Right renal cortex interstitium (tissue), 3 donors: ENCODE data around the gene SUN1. TPM values are rescaled to one million over a fixed set of nuclear protein-coding genes. Genes with fewer than 3 reads are reported as not detected.
A peak's percentile ranks its signal among the peaks of the same experiment; 100 is the strongest.
"Not testable (repeated sequence)": the region's sequence is repeated elsewhere in the genome, so short reads cannot be mapped to it uniquely, and the experiment has no call there.

Source experiments
- DNase-seq, 3 donors: peaks; one replicate each; pipeline ENCODE4 v3.0.0-alpha.2; 2013; ENCODE audit warnings: low read depth in 3 of 3, low spot score in 2 of 3
- polyA plus RNA-seq, 3 donors: library from polyadenylated mRNA; unstranded; fragments of 120-200 nt; gene quantifications; one replicate each; pipeline ENCODE4 v1.2.1, GENCODE V29; 2013; ENCODE audit not compliant: insufficient read length in 3 of 3

The SUN1 gene
- polyA plus RNA-seq, 3 donors = 109 to 118 (median 117) TPM

GRCh38 chr7:854118-854775, 22.0 kb downstream of the SUN1 start:
- no peak for DNase-seq

GRCh38 chr7:855686-856369, 23.6 kb downstream of the SUN1 start:
- DNase-seq = no peak

- DNase-seq = no peak
These were observed 24.3 kb downstream of the SUN1 start for GRCh38 chr7:856444-857095.

GRCh38 chr7:857661-858060, 25.4 kb downstream of the SUN1 start:
- no peak for DNase-seq

GRCh38 chr7:859359-860030, 27.2 kb downstream of the SUN1 start:
- no peak for DNase-seq

GRCh38 chr7:860149-860548, 27.9 kb downstream of the SUN1 start:
- DNase-seq = no peak

GRCh38 chr7:861222-861621, 28.9 kb downstream of the SUN1 start:
- no peak for DNase-seq

- no peak for DNase-seq
These were observed 29.9 kb downstream of the SUN1 start for GRCh38 chr7:862157-862556.

- DNase-seq = no peak
These were observed 30.8 kb downstream of the SUN1 start for GRCh38 chr7:863106-863505.

GRCh38 chr7:865921-866320, 33.6 kb downstream of the SUN1 start:
- DNase-seq = no peak

- no peak for DNase-seq
These were observed 34.7 kb downstream of the SUN1 start for GRCh38 chr7:867001-867405.

- no peak for DNase-seq
These were observed 35.3 kb downstream of the SUN1 start for GRCh38 chr7:867406-868188.

- DNase-seq = no peak
These were observed 35.9 kb downstream of the SUN1 start for GRCh38 chr7:868189-868486.

- DNase-seq = no peak
These were observed 37.1 kb downstream of the SUN1 start for GRCh38 chr7:869348-869747.

- no peak for DNase-seq
These were observed 39.7 kb downstream of the SUN1 start for GRCh38 chr7:871900-872537.

- not testable (repeated sequence) for DNase-seq
These were observed 40.4 kb downstream of the SUN1 start for GRCh38 chr7:872685-873084.

GRCh38 chr7:873367-874002, 41.2 kb downstream of the SUN1 start:
- DNase-seq = peak in 1 of 3 donors; percentile 58

- DNase-seq = no peak
These were observed 41.9 kb downstream of the SUN1 start for GRCh38 chr7:874031-874749.

- DNase-seq = no peak
These were observed 42.8 kb downstream of the SUN1 start for GRCh38 chr7:875051-875450.
